HepG2 (cell line): Measurements from ENCODE around the gene SCAI. TPM values are rescaled to one million over a fixed set of nuclear protein-coding genes. Genes with fewer than 3 reads are reported as not detected.

Experiments
- ATAC-seq: fragments of 200-7000 bp; cut with Tn5 transposase; 3 replicates; pipeline ENCODE4 v1.9.1; 2020; ENCODE audit warnings: mild to moderate bottlenecking, moderate library complexity
- BruUV-seq: library from RNA; stranded (reverse); fragments of 400-500 nt; replicated peaks from 2 replicates; lab custom pipeline; 2021; lab: Mats Ljungman, UMichigan
- CTCF ChIA-PET: fragments of 300-600 bp; formaldehyde crosslinking; extraction: SDS; loops from one replicate; lab custom pipeline; 2021; ENCODE audit warnings: low total read pairs, inconsistent platforms, low intra/inter-chr PET ratio; lab: Yijun Ruan, JAX
- POLR2A ChIA-PET: fragments of 350-600 bp; sonication (Branson Sonifier 250); formaldehyde crosslinking; loops from one replicate; lab custom pipeline; 2020; ENCODE audit warnings: antibody characterized with exemption, inconsistent platforms; lab: Yijun Ruan, JAX
- DNase-seq: peaks from one replicate; pipeline ENCODE4 v3.0.0-alpha.2; 2015; ENCODE audit warnings: low spot score
- FAIRE-seq: peaks from 3 replicates; lab custom pipeline; 2011; peaks lifted over from hg19 to GRCh38; lab: Jason Lieb, UNC
- H2AFZ ChIP-seq: one replicate; pipeline ENCODE4 v1.6.1; 2011; ENCODE audit warnings: low read length, inconsistent platforms
- H3K27ac ChIP-seq: fragments of 300-600 bp; 3 replicates; pipeline ENCODE4 v1.8.0; 2011; ENCODE audit warnings: mixed run types, mild to moderate bottlenecking, mixed read lengths, low read length, inconsistent platforms; ENCODE audit not compliant: insufficient read depth; ENCODE audit errors: extremely low read length
- H3K27me3 ChIP-seq, 2 experiments: fragments of 200-600 bp in 1 of 2; 2 replicates in 1 of 2; 3 replicates in 1 of 2; pipeline versions ENCODE4 v1.6.0 to v1.8.0; 2011; ENCODE audit warnings: low read length in 2 of 2, mild to moderate bottlenecking in 2 of 2, moderate library complexity in 2 of 2, inconsistent platforms in 1 of 2; ENCODE audit not compliant: insufficient read depth in 2 of 2, control insufficient read depth in 1 of 2
- H3K36me3 ChIP-seq, 2 experiments: fragments of 200-600 bp in 1 of 2; replicated peaks in 1 of 2; 2 replicates in 1 of 2; 3 replicates in 1 of 2; pipeline versions ENCODE4 v1.5.1 to v1.8.0; 2011; ENCODE audit warnings: low read length in 2 of 2, inconsistent platforms in 1 of 2; ENCODE audit not compliant: insufficient read depth in 2 of 2, control insufficient read depth in 1 of 2
- H3K4me1 ChIP-seq: 2 replicates; pipeline ENCODE4 v1.5.1; 2012; ENCODE audit warnings: low read length, inconsistent platforms; ENCODE audit not compliant: insufficient read depth
- H3K4me2 ChIP-seq: 2 replicates; pipeline ENCODE4 v1.6.0; 2011; ENCODE audit warnings: low read depth, low read length, inconsistent platforms
- H3K4me3 ChIP-seq, 3 experiments: fragments of 200-600 bp in 1 of 3; sonication (generic), shearing (Covaris generic) in 1 of 3; replicated peaks in 1 of 3; 2 replicates each; pipeline ENCODE4 v1.5.1; 2011 to 2016; ENCODE audit warnings: low read length in 3 of 3, inconsistent platforms in 2 of 3, low read depth in 2 of 3, mild to moderate bottlenecking in 2 of 3, control low read depth in 1 of 3, mixed read lengths in 1 of 3; ENCODE audit not compliant: insufficient read depth in 1 of 3
- H3K79me2 ChIP-seq: one replicate; pipeline ENCODE4 v1.6.1; 2011; ENCODE audit warnings: low read length, inconsistent platforms; ENCODE audit not compliant: insufficient read depth
- H3K9ac ChIP-seq: 2 replicates; pipeline ENCODE4 v1.6.0; 2011; ENCODE audit warnings: mild to moderate bottlenecking, low read depth, low read length, inconsistent platforms; ENCODE audit not compliant: insufficient read depth
- H3K9me3 ChIP-seq: 2 replicates; pipeline ENCODE4 v1.5.1; 2012; ENCODE audit warnings: mild to moderate bottlenecking, low read length
- H4K20me1 ChIP-seq: 2 replicates; pipeline ENCODE4 v1.6.0; 2011; ENCODE audit warnings: inconsistent platforms, mild to moderate bottlenecking, low read length, moderate library complexity; ENCODE audit not compliant: insufficient read depth
- FOXO4 ChIP-seq: sonication (generic); formaldehyde crosslinking; conservative IDR thresholded peaks from 2 replicates; pipeline ENCODE4 v1.8.1; 2023; ENCODE audit warnings: missing genetic modification reagents
- MAZ ChIP-seq, 2 experiments: sonication (generic) in 1 of 2; formaldehyde crosslinking in 1 of 2; IDR thresholded peaks; 2 replicates each; pipeline versions ENCODE4 v1.5.0 to v1.6.1; 2012 to 2020; ENCODE audit warnings: low read depth in 2 of 2, mild to moderate bottlenecking in 2 of 2, borderline replicate concordance in 1 of 2, improper control_type of control experiment in 1 of 2, low read length in 1 of 2, missing genetic modification reagents in 1 of 2, moderate library complexity in 1 of 2
- MYNN ChIP-seq: sonication (generic); formaldehyde crosslinking; IDR thresholded peaks from 2 replicates; pipeline ENCODE4 v1.4.0; 2020; ENCODE audit warnings: mild to moderate bottlenecking, low read depth, missing genetic modification reagents
- U2AF2 ChIP-seq: fragments of 200-400 bp; formaldehyde crosslinking; IDR thresholded peaks from 2 replicates; pipeline ENCODE4 v1.6.1; 2017; ENCODE audit warnings: low read depth, mild to moderate bottlenecking, low read length
- ZNF143 ChIP-seq: sonication (generic); formaldehyde crosslinking; IDR thresholded peaks from 2 replicates; pipeline ENCODE4 v1.4.0; 2020; ENCODE audit warnings: missing genetic modification reagents
- ZNF235 ChIP-seq: sonication (generic); formaldehyde crosslinking; IDR thresholded peaks from 2 replicates; pipeline ENCODE4 v1.8.1; 2023; ENCODE audit warnings: mild to moderate bottlenecking, missing genetic modification reagents, borderline replicate concordance
- ZNF33A ChIP-seq: sonication (generic); formaldehyde crosslinking; IDR thresholded peaks from 2 replicates; pipeline ENCODE4 v1.5.1; 2020; ENCODE audit warnings: missing genetic modification reagents, mild to moderate bottlenecking, moderate library complexity, borderline replicate concordance
- WGBS: methylation state at CpG from one replicate; pipeline ENCODE4 v1.1.6; 2017; ENCODE audit warnings: low lambda C conversion rate; 5-methylcytosine and 5-hydroxymethylcytosine counted together
- in situ Hi-C: cut with HindIII; loops from 2 replicates; pipeline ENCODE4 v1.10.0; 2017; ENCODE audit warnings: low pct_unique_long_range_greater_than_20kb; ENCODE audit not compliant: extremely low pct_ligation_motif_present
- intact Hi-C: fragments of 100-400 bp; cut with micrococcal nuclease; formaldehyde crosslinking; loops from one replicate; pipeline ENCODE4 v1.10.0; 2022; ENCODE audit not compliant: unreplicated experiment
- polyA plus RNA-seq, 8 experiments: library from polyadenylated mRNA; depleted of rRNA in 3 of 8; stranded (reverse) in 7 of 8; unstranded in 1 of 8; fragments of >200 nt; fragmentation: Illumina TruSeq in 4 of 8; extraction: Trizol in 4 of 8; gene quantifications; 2 replicates each; pipeline versions ENCODE4 v1.2.1 to v1.2.3, GENCODE V29; 2011 to 2016; ENCODE audit warnings: low read depth in 4 of 8, missing spikeins in 1 of 8, mixed read lengths in 1 of 8; ENCODE audit not compliant: insufficient read depth in 1 of 8
- total RNA-seq, 5 experiments: library from RNA; depleted of rRNA; stranded (reverse); fragments of >200 nt; fragmentation: Illumina TruSeq; extraction: Trizol; gene quantifications; 2 replicates each; pipeline ENCODE4 v1.2.3, GENCODE V29; 2016; ENCODE audit warnings: low read depth in 1 of 5
- TF ChIP-seq, protein P1 (sequence below): sonication (generic); formaldehyde crosslinking; IDR thresholded peaks from 2 replicates; pipeline ENCODE4 v1.8.1; 2023; ENCODE audit warnings: mild to moderate bottlenecking, missing genetic modification reagents

SCAI gene
- total and polyA plus RNA-seq, 2 of the 13 experiments (the other 11 are each of a cell fraction or from before 2014, with no cell fraction given) = 4.4 to 8.4 TPM

DNA sequence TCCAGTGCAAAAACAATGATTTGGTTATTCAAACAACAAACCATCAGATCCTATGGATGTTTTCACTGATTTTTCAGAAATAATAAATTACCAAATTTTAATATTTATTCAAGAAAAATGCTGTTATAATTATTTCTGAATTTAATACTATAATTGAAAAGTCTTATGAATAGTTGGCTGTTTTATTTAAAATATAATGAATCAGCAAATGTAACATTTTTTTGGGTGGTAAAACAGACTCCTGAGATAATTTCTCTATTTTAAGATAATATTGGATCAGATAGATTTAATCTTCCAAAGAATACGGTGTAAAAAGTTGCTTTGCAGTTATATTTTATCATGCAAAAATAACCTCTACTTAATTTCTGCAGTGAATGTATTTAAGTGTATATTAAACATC lies 197.2 kb downstream of the SCAI start:
- Histone ChIP-seq H3K9ac (no peak overlapping the region), H3K27me3 (no peaks in the 10 kb centered on the region; a peak in 1 of 5 replicates), H3K79me2 (peaks cover 2% of the 10 kb centered on the region), H3K9me3 (no peaks in the 10 kb centered on the region), H3K27ac (no peak overlapping the region), H4K20me1 (no peaks in the 10 kb centered on the region), H3K4me1 (peaks cover 37% of the 10 kb centered on the region), H3K36me3 (no peaks in the 10 kb centered on the region), H2AFZ (no peak overlapping the region), H3K4me2 (no peak overlapping the region), H3K4me3 (no peak overlapping the region)
- no peak for DNase-seq
- no peak for FAIRE-seq
- no peak for ATAC-seq
- intact Hi-C loops = no loop called here
- no TSS peak for BruUV-seq
- ChIA-PET CTCF (no interaction called here), POLR2A (no interaction called here)
- WGBS = 100% methylated on average over 1 of the region's 1 CpG
- in situ Hi-C loops = no loop called here
- TF ChIP-seq MAZ (IDR thresholded peaks at IDR 0.05; ENCODE audit: borderline replicate concordance, low read depth, low read length) (no peak), MAZ (CRISPR knock-in tag; IDR thresholded peaks at IDR 0.05; ENCODE audit: low read depth) (no peak), FOXO4 (no peak), ZNF235 (CRISPR knock-in tag) (no peak), U2AF2 (no peak), MYNN (no peak), ZNF143 (CRISPR knock-in tag) (no peak), ZNF33A (CRISPR knock-in tag) (no peak)
- TF ChIP-seq, protein P1, sequence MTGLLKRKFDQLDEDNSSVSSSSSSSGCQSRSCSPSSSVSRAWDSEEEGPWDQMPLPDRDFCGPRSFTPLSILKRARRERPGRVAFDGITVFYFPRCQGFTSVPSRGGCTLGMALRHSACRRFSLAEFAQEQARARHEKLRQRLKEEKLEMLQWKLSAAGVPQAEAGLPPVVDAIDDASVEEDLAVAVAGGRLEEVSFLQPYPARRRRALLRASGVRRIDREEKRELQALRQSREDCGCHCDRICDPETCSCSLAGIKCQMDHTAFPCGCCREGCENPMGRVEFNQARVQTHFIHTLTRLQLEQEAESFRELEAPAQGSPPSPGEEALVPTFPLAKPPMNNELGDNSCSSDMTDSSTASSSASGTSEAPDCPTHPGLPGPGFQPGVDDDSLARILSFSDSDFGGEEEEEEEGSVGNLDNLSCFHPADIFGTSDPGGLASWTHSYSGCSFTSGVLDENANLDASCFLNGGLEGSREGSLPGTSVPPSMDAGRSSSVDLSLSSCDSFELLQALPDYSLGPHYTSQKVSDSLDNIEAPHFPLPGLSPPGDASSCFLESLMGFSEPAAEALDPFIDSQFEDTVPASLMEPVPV (CRISPR knock-in tag) = no peak
